IMR-90 (cell line): Measurements from ENCODE around the gene EVA1A. TPM values are rescaled to one million over a fixed set of nuclear protein-coding genes. Genes with fewer than 3 reads are reported as not detected.

Experiments used
- ATAC-seq: fragments of 200-7000 bp; cut with Tn5 transposase; 2 replicates; pipeline ENCODE4 v1.9.1; 2020; ENCODE audit warnings: low read depth, mild to moderate bottlenecking, moderate library complexity
- BruUV-seq: library from RNA; stranded (reverse); fragments of 400-500 nt; replicated peaks from 2 replicates; lab custom pipeline; 2021; lab: Mats Ljungman, UMichigan
- CTCF ChIA-PET: fragments of 300-600 bp; formaldehyde crosslinking; extraction: SDS; loops from one replicate; lab custom pipeline; 2021; ENCODE audit warnings: antibody characterized with exemption; lab: Yijun Ruan, JAX
- POLR2A ChIA-PET: fragments of 300-600 bp; sonication (Branson Sonifier 250); formaldehyde crosslinking; loops from one replicate; lab custom pipeline; 2022; ENCODE audit warnings: antibody characterized with exemption; ENCODE audit not compliant: unreplicated experiment; lab: Charles Lee
- DNase-seq: peaks from one replicate; pipeline ENCODE4 v3.0.0; 2013
- H2AFZ ChIP-seq: replicated peaks from 2 replicates; pipeline ENCODE3; 2013; ENCODE audit warnings: low read length, mild to moderate bottlenecking; ENCODE audit not compliant: poor library complexity
- H2AK5ac ChIP-seq: 2 replicates; pipeline ENCODE4 v1.6.1; 2013; ENCODE audit warnings: low read depth, low read length, inconsistent platforms
- H2AK9ac ChIP-seq: replicated peaks from 2 replicates; pipeline ENCODE3; 2013; ENCODE audit warnings: mild to moderate bottlenecking, low read depth, low read length, moderate library complexity; ENCODE audit not compliant: poor library complexity
- H2BK120ac ChIP-seq: 2 replicates; pipeline ENCODE4 v1.6.1; 2013; ENCODE audit warnings: low read depth, low read length, inconsistent platforms
- H2BK15ac ChIP-seq: 3 replicates; pipeline ENCODE4 v1.6.1; 2013; ENCODE audit warnings: low read depth, low read length, inconsistent platforms
- H2BK20ac ChIP-seq: 2 replicates; pipeline ENCODE4 v1.6.1; 2013; ENCODE audit warnings: low read depth, mild to moderate bottlenecking, inconsistent platforms, low read length, moderate library complexity
- H2BK5ac ChIP-seq: 2 replicates; pipeline ENCODE4 v1.6.1; 2013; ENCODE audit warnings: mild to moderate bottlenecking, low read depth, low read length, inconsistent platforms; ENCODE audit not compliant: poor library complexity, severe bottlenecking
- H3K14ac ChIP-seq: replicated peaks from 2 replicates; pipeline ENCODE4 v1.6.1; 2013; ENCODE audit warnings: low read depth, low read length, inconsistent platforms
- H3K18ac ChIP-seq: 2 replicates; pipeline ENCODE4 v1.6.1; 2013; ENCODE audit warnings: low read depth, low read length, control low read depth
- H3K23ac ChIP-seq: 2 replicates; pipeline ENCODE4 v1.6.1; 2013; ENCODE audit warnings: low read depth, low read length, inconsistent platforms
- H3K27ac ChIP-seq: 2 replicates; pipeline ENCODE4 v1.5.1; 2013; ENCODE audit warnings: mild to moderate bottlenecking, control low read depth, low read length; ENCODE audit not compliant: insufficient read depth
- H3K27me3 ChIP-seq: 2 replicates; pipeline ENCODE4 v1.6.1; 2013; ENCODE audit warnings: low read length; ENCODE audit not compliant: control insufficient read depth, insufficient read depth
- H3K36me3 ChIP-seq: 2 replicates; pipeline ENCODE4 v1.6.1; 2013; ENCODE audit warnings: low read length, mixed read lengths; ENCODE audit not compliant: control insufficient read depth, insufficient read depth
- H3K4ac ChIP-seq: 2 replicates; pipeline ENCODE4 v1.6.1; 2013; ENCODE audit warnings: low read depth, low read length, inconsistent platforms
- H3K4me1 ChIP-seq: 2 replicates; pipeline ENCODE4 v1.6.1; 2013; ENCODE audit warnings: low read length, mixed read lengths; ENCODE audit not compliant: control insufficient read depth, insufficient read depth
- H3K4me2 ChIP-seq: 2 replicates; pipeline ENCODE4 v1.6.1; 2013; ENCODE audit warnings: low read depth, mild to moderate bottlenecking, control low read depth, low read length, moderate library complexity
- H3K4me3 ChIP-seq: 2 replicates; pipeline ENCODE4 v1.5.1; 2013; ENCODE audit warnings: low read depth, mild to moderate bottlenecking, control low read depth, low read length, moderate library complexity; ENCODE audit not compliant: insufficient read depth
- H3K56ac ChIP-seq: 2 replicates; pipeline ENCODE4 v1.6.1; 2013; ENCODE audit warnings: low read length, inconsistent platforms; ENCODE audit not compliant: insufficient read depth; ENCODE audit errors: extremely low read depth
- H3K79me1 ChIP-seq, 2 experiments: 2 replicates each; pipeline ENCODE4 v1.6.1; 2013; ENCODE audit warnings: low read length in 2 of 2, inconsistent platforms in 1 of 2, low read depth in 1 of 2
- H3K9ac ChIP-seq: 2 replicates; pipeline ENCODE4 v1.6.1; 2013; ENCODE audit warnings: low read depth, low read length, control low read depth
- H3K9me1 ChIP-seq: 2 replicates; pipeline ENCODE4 v1.6.1; 2013; ENCODE audit warnings: low read length, inconsistent platforms; ENCODE audit not compliant: insufficient read depth
- H3K9me3 ChIP-seq: 2 replicates; pipeline ENCODE4 v1.6.1; 2013; ENCODE audit warnings: low read length; ENCODE audit not compliant: control insufficient read depth, insufficient read depth
- H4K20me1 ChIP-seq: 2 replicates; pipeline ENCODE4 v1.6.1; 2013; ENCODE audit warnings: low read length, inconsistent platforms; ENCODE audit not compliant: insufficient read depth
- H4K5ac ChIP-seq: 2 replicates; pipeline ENCODE4 v1.6.1; 2013; ENCODE audit warnings: mild to moderate bottlenecking, low read depth, low read length, control low read depth
- H4K8ac ChIP-seq, 2 experiments: 2 replicates each; pipeline ENCODE4 v1.6.1; 2013; ENCODE audit warnings: low read depth in 2 of 2, low read length in 2 of 2, control low read depth in 1 of 2, inconsistent platforms in 1 of 2
- H4K91ac ChIP-seq: 2 replicates; pipeline ENCODE4 v1.6.1; 2013; ENCODE audit warnings: low read depth, low read length, inconsistent platforms; ENCODE audit not compliant: insufficient read depth
- BHLHE40 ChIP-seq: fragments of 150-350 bp; IDR thresholded peaks from 2 replicates; pipeline ENCODE4 v1.6.1; 2016; ENCODE audit warnings: mild to moderate bottlenecking, low read depth, low read length
- CEBPB ChIP-seq: IDR thresholded peaks from 2 replicates; pipeline ENCODE4 v1.6.1; 2012; ENCODE audit warnings: low read depth, low read length, improper control_type of control experiment
- CTCF ChIP-seq: conservative IDR thresholded peaks from 2 replicates; pipeline ENCODE4 v1.5.1; 2012; ENCODE audit warnings: mild to moderate bottlenecking, low read depth, low read length, improper control_type of control experiment
- ELK1 ChIP-seq: fragments of 150-350 bp; IDR thresholded peaks from 2 replicates; pipeline ENCODE4 v1.6.1; 2016; ENCODE audit warnings: low read depth, mild to moderate bottlenecking, low read length, moderate library complexity, borderline replicate concordance
- MAFK ChIP-seq: IDR thresholded peaks from 2 replicates; pipeline ENCODE4 v1.6.1; 2012; ENCODE audit warnings: low read depth, low read length, improper control_type of control experiment
- NFE2L2 ChIP-seq: fragments of 150-350 bp; IDR thresholded peaks from 2 replicates; pipeline ENCODE4 v1.6.1; 2016; ENCODE audit warnings: low read depth, mild to moderate bottlenecking, low read length
- POLR2A ChIP-seq: IDR thresholded peaks from 2 replicates; pipeline ENCODE4 v1.6.1; 2012; ENCODE audit warnings: mild to moderate bottlenecking, low read depth, low read length
- RCOR1 ChIP-seq: IDR thresholded peaks from 2 replicates; pipeline ENCODE4 v1.6.1; 2012; ENCODE audit warnings: mild to moderate bottlenecking, low read length, improper control_type of control experiment; ENCODE audit not compliant: insufficient replicate concordance
- USF2 ChIP-seq: fragments of 150-350 bp; IDR thresholded peaks from 2 replicates; pipeline ENCODE4 v1.6.1; 2017; ENCODE audit warnings: mild to moderate bottlenecking, antibody characterized with exemption, low read length, low read depth
- dilution Hi-C: fragments of 300-500 bp; cut with HindIII; formaldehyde crosslinking; loops from one replicate; pipeline ENCODE4 v1.14.3; 2018; ENCODE audit warnings: low sequenced_read_pairs; ENCODE audit not compliant: unreplicated experiment
- in situ Hi-C: fragments of 300-500 bp; cut with MboI; formaldehyde crosslinking; loops from 3 replicates; pipeline ENCODE4 v1.14.3; 2019; ENCODE audit warnings: low sequenced_read_pairs, inconsistent platforms, mixed read lengths
- intact Hi-C: fragments of 100-400 bp; cut with micrococcal nuclease; formaldehyde crosslinking; loops from 2 replicates; pipeline ENCODE4 v1.10.0; 2022
- polyA plus RNA-seq, 3 experiments: library from polyadenylated mRNA; depleted of rRNA; stranded (reverse); fragments of >200 nt; gene quantifications; 2 replicates each; pipeline ENCODE4 v1.2.3, GENCODE V29; 2012; ENCODE audit warnings: low replicate concordance in 1 of 3
- total RNA-seq: library from RNA; depleted of rRNA; stranded (reverse); fragments of >200 nt; gene quantifications from 2 replicates; pipeline ENCODE4 v1.2.3, GENCODE V29; 2012

EVA1A gene
- total and polyA plus RNA-seq, 2 of the 4 experiments (the other 2 are of a cell fraction) = 54.5 to 93.7 TPM

- Histone ChIP-seq H3K9me3 (no peaks in the 10 kb centered on the region), H3K18ac (no peak overlapping the region), H2BK15ac (no peak overlapping the region), H3K4me3 (no peak overlapping the region), H3K27ac (no peak overlapping the region), H4K91ac (no peak overlapping the region), H3K4me2 (no peak overlapping the region), H2AK9ac (no peak overlapping the region), H4K20me1 (peaks cover 29% of the 10 kb centered on the region), H3K79me1 (peaks cover 49 to 76% of the 10 kb centered on the region in 2 experiments), H3K56ac (no peak overlapping the region), H3K4ac (no peak overlapping the region), H2BK20ac (no peak overlapping the region), H2BK5ac (no peak overlapping the region), H3K14ac (no peak overlapping the region), H3K27me3 (no peaks in the 10 kb centered on the region), H3K36me3 (peaks cover 17% of the 10 kb centered on the region), H2AFZ (no peak overlapping the region), H2BK120ac (no peak overlapping the region), H4K8ac (no peak overlapping the region), H3K9ac (no peak overlapping the region), H4K5ac (no peak overlapping the region), H3K4me1 (peaks cover 7% of the 10 kb centered on the region), H3K23ac (no peak overlapping the region), H3K9me1 (peaks cover 26% of the 10 kb centered on the region), H2AK5ac (no peak overlapping the region)
- no peak for ATAC-seq
- TF ChIP-seq RCOR1 (no peak), CTCF (no peak), NFE2L2 (no peak), USF2 (no peak), MAFK (no peak), BHLHE40 (no peak), CEBPB (no peak), ELK1 (no peak), POLR2A (no peak)
- dilution Hi-C loops = no loop called here
- intact Hi-C loops = no loop called here
- in situ Hi-C loops = no loop called here
- no peak for DNase-seq
- ChIA-PET POLR2A (no interaction called here), CTCF (no interaction called here)
- no TSS peak for BruUV-seq
These were observed 40.9 kb downstream of the EVA1A start for GRCh38 chr2:75519843-75520242.
